ENCODE data around the gene FRK.
"Not testable (repeated sequence)": the region's sequence is repeated elsewhere in the genome, so short reads cannot be mapped to it uniquely, and the experiment has no call there.

FRK gene

DNA sequence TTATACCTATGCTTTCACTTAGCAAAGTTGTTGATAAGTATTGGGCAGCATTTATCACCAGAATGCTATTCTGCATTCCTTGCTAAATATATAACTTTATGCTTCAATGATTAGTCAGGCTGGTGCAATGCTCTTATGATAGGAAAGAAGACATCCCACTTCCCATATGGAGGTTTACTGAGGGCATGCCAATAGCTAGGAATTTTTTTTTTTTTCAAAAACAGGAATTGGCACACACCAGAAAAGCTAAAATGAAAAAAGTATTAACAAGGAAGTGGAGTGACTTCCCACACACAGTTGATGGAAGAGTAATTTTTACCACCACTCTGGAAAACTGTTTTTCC, 90.8 kb downstream of the FRK start:
- H3K4me3 ChIP-seq (ENCODE audit: low read depth, low read length), result no peak overlapping the region
- TF ChIP-seq, protein P1, sequence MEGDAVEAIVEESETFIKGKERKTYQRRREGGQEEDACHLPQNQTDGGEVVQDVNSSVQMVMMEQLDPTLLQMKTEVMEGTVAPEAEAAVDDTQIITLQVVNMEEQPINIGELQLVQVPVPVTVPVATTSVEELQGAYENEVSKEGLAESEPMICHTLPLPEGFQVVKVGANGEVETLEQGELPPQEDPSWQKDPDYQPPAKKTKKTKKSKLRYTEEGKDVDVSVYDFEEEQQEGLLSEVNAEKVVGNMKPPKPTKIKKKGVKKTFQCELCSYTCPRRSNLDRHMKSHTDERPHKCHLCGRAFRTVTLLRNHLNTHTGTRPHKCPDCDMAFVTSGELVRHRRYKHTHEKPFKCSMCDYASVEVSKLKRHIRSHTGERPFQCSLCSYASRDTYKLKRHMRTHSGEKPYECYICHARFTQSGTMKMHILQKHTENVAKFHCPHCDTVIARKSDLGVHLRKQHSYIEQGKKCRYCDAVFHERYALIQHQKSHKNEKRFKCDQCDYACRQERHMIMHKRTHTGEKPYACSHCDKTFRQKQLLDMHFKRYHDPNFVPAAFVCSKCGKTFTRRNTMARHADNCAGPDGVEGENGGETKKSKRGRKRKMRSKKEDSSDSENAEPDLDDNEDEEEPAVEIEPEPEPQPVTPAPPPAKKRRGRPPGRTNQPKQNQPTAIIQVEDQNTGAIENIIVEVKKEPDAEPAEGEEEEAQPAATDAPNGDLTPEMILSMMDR (IDR thresholded peaks at IDR 0.05; ENCODE audit: low read depth, low read length), result no peak
- peak; percentile 19 for DNase-seq (ENCODE audit: low read depth, low spot score)
- in situ Hi-C loops (cut with HindIII; ENCODE audit: low sequenced_read_pairs), result no loop called here

DNA sequence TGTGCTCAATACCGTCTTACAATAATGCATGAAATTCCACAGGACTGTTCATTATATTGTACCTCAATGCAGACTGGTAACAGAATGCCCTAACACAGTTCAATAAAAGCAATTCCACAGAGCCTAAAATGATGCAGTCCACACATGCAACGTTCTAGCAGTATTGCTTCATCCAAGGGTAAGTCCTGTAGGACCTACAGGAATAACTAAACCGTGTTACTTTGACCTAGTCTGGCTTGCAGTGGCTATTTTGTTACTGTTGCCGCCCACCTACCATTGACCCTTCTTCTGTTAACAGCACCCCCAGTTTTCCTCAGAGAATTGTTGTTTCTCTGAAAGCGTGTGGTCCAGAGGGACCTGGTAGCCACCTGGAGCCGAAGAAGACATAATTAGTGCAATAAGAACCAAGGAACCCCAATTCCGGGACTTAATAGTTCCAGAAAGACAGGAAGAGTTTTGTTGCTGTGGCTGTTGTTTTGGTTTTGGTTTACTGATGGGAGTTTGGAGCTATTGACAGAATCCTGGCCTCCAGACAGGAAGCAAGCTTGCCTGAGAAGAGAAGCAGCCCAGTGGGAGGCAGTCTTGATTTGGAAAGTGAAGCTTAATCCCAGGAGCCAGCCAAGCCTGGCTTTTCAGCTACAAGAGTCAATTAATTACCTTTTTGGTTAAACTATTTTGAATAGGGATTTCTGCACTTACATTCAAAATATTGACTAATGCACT, 91.3 kb downstream of the FRK start:
- in situ Hi-C loops (cut with HindIII; ENCODE audit: low sequenced_read_pairs), result no loop called here
- peak; percentile 20 for DNase-seq (ENCODE audit: low read depth, low spot score)
- no peak overlapping the region for H3K4me3 ChIP-seq (ENCODE audit: low read depth, low read length)
- TF ChIP-seq, protein P1 (IDR thresholded peaks at IDR 0.05; ENCODE audit: low read depth, low read length), result no peak

DNA sequence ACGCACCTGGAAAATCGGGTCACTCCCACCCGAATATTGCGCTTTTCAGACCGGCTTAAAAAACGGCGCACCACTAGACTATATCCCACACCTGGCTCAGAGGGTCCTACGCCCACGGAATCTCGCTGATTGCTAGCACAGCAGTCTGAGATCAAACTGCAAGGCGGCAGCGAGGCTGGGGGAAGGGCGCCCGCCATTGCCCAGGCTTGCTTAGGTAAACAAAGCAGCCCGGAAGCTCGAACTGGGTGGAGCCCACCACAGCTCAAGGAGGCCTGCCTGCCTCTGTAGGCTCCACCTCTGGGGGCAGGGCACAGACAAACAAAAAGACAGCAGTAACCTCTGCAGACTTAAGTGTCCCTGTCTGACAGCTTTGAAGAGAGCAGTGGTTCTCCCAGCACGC, 100.4 kb downstream of the FRK start:
- in situ Hi-C loops (cut with HindIII; ENCODE audit: low sequenced_read_pairs); DNase-seq (ENCODE audit: low read depth, low spot score); H3K4me3 ChIP-seq (ENCODE audit: low read depth, low read length): not testable (repeated sequence)

DNA sequence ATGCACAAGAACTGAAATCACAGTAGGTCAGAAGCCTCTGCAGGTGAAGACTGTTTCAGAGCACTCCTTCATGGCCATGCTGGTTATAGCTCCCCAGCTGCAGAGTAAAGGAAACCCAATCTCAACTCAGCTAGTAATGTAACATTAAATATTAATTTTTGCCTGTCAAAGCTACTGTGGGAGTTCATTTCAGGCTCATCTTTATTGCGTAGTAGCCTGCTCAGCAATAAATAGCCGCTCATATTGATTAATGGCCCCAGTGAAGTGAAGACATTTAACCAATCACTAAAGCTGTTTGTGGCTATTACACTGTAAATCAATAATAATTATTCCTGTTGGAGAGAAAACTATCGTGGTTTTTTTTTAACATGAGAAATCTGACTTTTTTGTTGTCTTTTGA, 101.7 kb downstream of the FRK start:
- no peak for DNase-seq (ENCODE audit: low read depth, low spot score)
- TF ChIP-seq, protein P1 (IDR thresholded peaks at IDR 0.05; ENCODE audit: low read depth, low read length), result no peak
- in situ Hi-C loops (cut with HindIII; ENCODE audit: low sequenced_read_pairs), result no loop called here
- no peak overlapping the region for H3K4me3 ChIP-seq (ENCODE audit: low read depth, low read length)

- in situ Hi-C loops (cut with HindIII; ENCODE audit: low sequenced_read_pairs), result no loop called here
- H3K4me3 ChIP-seq (ENCODE audit: low read depth, low read length), result no peak overlapping the region
- TF ChIP-seq, protein P1 (IDR thresholded peaks at IDR 0.05; ENCODE audit: low read depth, low read length), result no peak
- DNase-seq (ENCODE audit: low read depth, low spot score), result no peak
These were observed 106.0 kb downstream of the FRK start for GRCh38 chr6:115954740-115955139.

DNA sequence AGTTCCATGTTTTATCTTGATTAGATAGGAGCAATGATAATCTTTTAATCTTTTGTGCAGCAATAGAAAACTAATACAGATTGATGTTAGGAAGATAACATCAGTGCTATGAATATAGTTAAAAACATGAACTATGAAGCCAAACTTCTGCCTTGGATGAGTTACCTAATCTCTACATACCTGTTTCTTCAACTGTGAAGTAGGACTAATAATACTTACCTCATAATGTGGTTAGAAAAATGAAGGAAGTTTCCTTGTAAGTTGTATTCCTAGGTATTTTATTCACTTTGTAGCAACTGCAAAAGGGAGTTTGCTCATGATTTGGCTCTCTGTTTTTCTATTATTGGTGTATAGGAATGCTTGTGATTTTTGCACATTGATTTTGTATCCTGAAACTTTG, 111.9 kb downstream of the FRK start:
- DNase-seq (ENCODE audit: low read depth, low spot score), result no peak
- TF ChIP-seq, protein P1 (IDR thresholded peaks at IDR 0.05; ENCODE audit: low read depth, low read length), result no peak
- in situ Hi-C loops (cut with HindIII; ENCODE audit: low sequenced_read_pairs), result no loop called here
- no peak overlapping the region for H3K4me3 ChIP-seq (ENCODE audit: low read depth, low read length)

DNA sequence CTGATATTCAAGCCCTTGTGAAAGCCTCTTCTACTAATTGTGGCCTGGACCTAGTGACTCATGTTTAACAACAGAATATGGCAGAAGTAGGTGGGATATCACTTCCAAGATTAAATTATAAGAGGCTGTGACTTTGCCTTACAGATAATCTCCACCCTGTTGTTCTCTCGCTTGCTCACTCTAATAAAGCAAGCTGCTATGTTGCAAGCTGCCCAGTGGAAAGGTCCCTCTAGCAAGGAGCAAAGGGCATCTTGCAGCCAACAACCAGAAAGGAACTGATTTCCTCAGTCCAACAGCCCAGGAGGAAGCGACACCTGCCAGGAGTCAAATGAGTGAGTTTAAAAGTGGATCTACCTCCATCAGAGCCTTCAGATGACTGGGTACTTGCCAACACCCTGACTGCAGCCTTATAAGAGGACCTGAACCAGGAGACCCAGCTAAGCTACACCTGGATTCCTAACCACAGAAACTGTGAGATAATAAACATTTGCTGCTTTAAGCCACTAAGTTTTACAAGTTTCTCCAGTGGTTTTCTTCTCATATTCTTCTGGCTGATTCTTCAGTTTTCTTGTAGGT, 112.6 kb downstream of the FRK start:
- no peak overlapping the region for H3K4me3 ChIP-seq (ENCODE audit: low read depth, low read length)

More for the DNA sequence above, 112.6 kb downstream of the FRK start:
- TF ChIP-seq, protein P1 (IDR thresholded peaks at IDR 0.05; ENCODE audit: low read depth, low read length), result no peak
- in situ Hi-C loops (cut with HindIII; ENCODE audit: low sequenced_read_pairs), result no loop called here
- DNase-seq (ENCODE audit: low read depth, low spot score), result no peak
